ENCODE results near the gene SLC25A30.

SLC25A30 gene, protein sequence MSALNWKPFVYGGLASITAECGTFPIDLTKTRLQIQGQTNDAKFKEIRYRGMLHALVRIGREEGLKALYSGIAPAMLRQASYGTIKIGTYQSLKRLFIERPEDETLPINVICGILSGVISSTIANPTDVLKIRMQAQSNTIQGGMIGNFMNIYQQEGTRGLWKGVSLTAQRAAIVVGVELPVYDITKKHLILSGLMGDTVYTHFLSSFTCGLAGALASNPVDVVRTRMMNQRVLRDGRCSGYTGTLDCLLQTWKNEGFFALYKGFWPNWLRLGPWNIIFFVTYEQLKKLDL

DNA sequence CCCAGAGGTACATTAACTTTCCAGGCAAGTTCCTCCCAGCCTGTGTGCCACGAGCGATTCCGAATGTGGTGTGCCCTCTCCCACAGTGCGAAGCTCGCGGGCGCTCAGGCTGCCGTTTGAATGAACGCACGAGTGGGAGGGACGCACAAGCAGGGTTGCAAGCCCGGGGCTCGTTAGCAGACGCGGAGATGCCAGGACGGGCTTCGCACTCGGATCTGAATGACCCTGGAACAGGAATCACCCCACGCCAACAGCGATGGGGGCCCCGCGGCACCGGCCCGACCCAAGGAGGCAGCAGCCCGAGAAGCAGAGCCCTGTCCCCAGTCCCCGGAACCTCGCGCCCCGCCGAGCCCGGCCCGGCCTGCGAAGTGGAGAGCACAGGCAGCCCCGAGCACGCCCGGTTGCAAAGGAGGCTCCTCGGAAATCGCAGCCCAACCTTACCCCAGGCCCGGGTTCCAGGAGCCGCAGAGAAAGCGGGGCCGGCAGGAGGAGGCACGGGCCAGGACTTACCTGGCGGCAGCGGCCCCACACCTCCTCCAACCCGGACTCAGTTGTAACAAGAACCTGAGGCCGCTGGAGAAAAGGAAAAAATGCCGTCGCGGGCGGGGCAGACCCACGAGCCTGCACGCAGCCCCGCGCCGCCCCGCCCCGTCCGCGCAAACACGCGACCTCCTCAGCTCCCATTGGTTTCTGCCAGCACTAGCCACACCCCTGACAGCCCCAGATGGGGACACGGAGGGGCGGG lies at the start of gene SLC25A30:
Gene SLC25A30, minus strand, starts transcription at position 584 of the 745 bp plus-strand sequence. CDS start 6,948 bp downstream, outside the sequence.
- DNase-seq (ENCODE audit: low read depth), result no peak

DNA sequence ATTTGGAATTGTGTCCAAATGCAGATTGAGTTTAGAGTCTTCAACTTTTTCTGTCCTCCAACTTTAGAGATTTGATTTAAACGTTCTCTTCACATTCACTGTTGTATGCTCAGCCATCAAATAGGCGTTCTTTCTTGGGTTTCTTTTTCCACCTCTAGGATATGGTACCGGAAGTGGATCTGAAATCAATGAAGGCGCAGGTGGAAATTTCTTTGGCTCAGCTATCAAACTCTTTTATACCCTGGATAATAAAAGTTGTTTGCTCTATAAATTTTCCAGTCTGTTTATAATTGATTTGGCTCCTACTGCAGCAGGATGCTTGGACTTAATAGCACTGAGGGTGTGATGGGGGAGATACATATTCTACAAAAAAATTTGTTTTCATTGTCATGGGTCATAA lies 48.2 kb upstream of the SLC25A30 start:
- DNase-seq (ENCODE audit: low read depth), result no peak

DNA sequence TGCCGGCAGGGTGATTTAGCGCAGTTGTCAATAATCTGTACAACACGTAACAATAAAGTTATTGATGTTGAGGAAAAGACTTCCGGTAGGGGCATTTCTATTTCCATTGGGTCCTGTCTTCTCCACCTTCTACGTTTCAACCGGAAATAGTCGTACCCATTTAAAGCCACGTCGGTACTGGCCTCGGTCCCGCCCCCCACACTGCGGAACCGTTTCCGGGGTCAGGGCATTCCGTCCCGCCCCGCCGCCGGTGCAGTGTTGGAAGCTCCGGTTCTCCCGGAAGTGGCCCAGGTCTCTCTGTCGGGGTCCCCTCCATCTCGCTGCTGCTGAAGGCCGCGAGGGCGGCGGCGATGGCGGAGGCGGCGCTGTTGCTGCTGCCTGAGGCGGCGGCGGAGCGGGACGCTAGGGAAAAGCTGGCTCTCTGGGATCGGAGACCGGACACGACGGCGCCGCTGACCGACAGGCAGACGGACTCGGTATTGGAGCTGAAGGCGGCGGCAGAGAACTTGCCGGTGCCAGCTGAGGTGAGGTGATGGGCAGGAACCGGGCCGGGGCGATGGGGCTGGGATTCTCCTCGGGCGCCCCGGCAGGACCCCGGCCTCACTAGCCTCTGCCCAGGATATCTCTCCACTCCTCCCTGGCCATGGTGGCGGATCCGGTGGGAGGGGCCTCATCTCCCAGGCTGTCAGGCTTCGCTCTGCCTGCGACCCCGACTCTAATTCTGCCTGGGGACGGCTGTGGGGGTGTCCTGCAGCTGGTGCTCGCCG lies 46.7 kb upstream of the SLC25A30 start, which contains the start of gene COG3:
Gene COG3, plus strand, starts transcription at position 253 of the 767 bp plus-strand sequence. Its CDS starts 98 bp downstream, at position 351.
- peak; percentile 92 for DNase-seq (ENCODE audit: low read depth)

DNA sequence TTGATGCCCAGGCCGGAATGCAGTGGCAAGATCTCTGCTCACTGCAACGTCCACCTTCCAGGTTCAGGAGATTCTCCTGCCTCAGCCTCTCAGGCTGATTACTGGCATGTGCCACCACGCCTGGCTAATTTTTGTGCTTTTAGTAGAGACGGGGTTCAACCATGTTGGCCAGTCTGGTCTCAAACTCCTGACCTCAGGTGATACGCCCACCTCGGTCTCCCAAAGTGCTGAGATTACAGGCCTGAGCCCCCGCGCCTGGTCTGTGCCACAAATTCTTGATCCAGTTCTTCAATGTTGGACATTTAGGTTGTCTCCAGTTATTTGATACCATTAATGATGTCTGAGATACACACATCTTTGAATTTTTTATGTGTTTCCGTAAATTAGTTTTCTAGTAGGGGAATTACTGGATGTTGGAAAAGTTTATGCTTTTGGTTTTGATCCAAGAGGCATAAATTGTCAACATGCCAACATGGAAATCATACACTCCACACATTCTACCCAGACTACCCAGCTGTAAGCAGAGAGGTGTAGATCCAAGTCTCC lies 46.0 kb upstream of the SLC25A30 start:
- DNase-seq (ENCODE audit: low read depth), result no peak

DNA sequence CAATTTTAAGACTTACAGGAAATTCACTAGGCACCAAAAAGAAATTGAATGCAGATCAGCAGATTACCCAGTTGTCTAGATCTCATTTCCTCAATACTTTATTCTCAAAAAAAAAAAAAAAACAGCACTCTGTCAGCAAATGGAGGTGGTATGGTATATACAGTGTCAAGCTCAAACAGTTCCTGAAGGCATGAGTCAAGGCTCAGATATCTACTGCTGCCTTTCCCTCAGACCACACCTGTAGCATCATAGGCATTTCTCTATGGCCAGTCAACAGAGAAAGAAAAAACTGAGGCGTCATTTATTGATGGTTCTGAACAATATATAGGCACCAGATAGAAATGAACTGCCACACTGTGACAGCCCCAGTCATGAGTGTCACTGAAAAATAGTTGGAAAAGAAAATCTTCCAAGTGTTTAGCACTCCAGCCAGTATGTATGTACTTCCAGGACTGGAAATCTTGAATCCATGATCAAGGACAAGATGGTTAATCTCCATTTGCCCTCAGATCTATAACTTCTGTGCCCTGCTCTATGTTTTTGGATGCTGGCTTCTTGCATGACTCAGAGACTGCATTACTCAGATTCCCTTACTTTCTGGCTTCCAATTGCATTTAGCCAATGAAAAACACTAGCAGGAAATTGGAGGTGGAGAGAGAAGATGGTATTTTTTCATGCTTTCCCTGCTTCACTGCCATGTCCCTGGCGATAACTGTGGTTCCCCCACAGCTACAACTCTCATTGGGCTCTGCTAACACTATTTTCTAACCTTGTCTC lies 38.2 kb upstream of the SLC25A30 start:
- DNase-seq (ENCODE audit: low read depth), result no peak

DNA sequence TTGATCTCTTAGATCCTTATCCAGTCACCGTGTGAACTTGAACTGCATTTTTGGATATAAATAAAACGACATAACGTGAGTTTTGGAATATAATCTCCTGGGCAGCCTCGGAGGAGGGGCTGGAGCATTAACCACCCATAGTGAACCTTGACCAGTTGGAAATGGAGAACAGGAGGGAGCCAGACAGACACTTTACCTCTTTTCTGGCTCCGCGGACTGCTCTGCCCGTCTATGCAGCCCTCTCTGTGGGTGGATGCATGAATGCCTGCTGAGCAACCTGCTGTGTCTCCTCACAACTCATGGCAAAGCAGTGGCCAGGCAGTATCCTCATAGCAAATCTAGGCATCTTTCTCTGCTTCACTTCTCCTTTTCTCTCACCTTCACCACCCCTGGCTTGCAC lies 36.0 kb upstream of the SLC25A30 start:
- DNase-seq (ENCODE audit: low read depth), result no peak

DNA sequence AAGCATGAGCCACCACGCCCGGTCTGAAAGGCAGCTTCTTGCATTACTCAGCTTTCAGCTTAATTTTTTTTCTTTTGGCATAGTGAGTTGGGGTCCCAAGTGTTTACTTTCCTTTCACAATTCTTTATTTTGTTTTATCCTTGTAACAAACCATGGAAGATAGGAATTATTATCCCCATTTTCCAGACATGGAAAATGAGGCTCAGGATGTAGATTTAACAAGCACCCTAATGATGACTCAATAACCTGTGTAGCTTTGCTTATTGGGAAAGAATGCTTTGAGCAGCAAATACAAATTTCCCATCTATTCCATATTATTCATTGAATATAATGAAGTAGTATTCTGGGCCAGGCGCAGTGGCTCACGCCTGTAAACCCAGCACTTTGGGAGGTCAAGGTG lies 33.1 kb upstream of the SLC25A30 start:
- DNase-seq (ENCODE audit: low read depth), result no peak

DNA sequence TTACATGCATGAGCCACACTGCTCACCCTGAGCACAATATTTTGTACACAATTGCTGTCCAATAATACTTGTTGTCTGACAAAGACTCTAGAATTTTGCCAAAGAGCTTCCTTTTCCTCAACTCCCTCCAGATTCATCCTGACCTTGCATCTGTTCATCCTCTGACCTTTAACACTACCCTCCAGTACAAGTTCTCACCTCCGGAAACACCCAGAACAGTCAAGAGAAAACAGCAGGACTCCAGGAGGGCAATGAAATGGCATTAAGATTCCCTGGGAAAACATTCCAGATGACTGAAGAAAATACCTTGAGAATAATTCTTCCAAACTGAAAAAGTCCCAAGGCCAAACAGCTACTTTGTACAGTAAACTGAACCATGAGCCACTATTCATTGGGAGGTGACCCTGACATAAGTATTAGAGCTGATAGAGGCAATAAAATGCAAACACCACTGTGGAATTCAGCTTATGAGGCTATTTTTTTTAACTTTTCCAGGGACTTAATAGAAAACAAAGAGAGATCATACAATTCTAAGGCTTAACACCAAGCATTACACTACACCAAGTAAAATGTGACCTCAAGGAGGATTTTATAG lies 30.9 kb upstream of the SLC25A30 start:
- no peak for DNase-seq (ENCODE audit: low read depth)

DNA sequence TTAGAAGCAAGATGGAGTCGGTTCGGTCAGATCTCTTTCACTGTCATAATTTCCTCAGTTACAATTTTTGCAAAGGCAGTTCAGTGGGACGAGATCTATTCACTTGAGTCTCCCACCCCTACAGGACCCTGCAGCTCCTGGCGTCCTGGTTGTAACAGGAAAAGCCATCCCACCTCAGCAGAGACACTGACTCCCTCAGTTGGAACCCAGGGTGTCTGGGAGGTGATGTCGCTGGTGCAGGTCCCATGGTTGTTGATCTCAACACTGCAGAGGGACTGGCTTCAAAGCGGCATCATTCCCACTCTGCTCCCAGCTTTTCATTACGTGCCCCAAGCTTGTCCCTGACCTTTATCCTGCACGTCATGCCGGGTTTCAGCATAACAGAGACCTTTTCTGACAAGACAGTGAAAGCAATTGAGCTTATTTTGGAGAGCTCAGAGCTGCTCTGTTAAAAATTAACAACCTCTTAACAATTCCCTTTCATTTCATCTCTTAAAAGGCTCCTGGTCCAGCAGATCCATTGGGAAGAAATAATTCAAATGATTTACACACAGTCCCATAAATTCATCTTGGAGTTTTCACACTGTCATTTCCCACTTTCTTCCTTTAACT lies 29.0 kb upstream of the SLC25A30 start:
- no peak for DNase-seq (ENCODE audit: low read depth)

DNA sequence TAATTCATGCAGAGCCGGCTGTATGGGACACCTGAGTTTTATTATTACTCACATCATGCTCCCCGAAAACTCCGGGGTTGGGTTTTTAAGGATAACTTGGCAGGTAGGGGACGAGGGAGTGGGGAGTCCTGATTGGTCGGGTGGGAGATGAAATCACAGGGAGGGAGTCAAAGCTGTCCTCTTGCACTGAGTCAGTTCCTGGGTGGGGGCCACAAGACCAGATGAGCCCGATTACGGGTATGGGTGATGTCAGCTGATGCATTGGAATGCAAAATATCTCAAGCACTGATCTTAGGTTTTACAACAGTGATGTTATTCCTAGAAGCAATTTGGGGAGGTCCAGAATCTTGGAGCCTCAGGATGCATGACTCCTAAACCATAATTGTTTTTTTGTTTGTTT lies 28.0 kb upstream of the SLC25A30 start:
- peak; percentile 44 for DNase-seq (ENCODE audit: low read depth)

DNA sequence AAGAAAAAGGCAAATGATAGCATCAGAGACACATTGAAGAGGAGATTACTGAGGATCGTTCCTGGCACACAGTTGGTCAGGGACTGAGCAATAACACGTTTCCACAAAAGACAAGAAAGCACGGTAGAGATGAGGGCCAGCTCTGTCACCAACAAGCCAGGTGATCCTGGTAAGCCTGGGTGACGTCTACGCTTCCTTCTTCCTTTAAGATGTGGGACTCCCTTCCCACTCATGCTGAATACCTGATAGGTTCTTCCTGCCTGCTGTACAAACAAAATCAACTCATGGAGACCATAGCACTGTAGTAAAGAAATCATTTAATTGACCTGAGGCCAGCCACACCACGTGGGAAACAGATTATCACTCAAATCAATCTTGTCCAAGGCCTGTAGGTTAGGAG lies 26.9 kb upstream of the SLC25A30 start:
- DNase-seq (ENCODE audit: low read depth), result no peak

DNA sequence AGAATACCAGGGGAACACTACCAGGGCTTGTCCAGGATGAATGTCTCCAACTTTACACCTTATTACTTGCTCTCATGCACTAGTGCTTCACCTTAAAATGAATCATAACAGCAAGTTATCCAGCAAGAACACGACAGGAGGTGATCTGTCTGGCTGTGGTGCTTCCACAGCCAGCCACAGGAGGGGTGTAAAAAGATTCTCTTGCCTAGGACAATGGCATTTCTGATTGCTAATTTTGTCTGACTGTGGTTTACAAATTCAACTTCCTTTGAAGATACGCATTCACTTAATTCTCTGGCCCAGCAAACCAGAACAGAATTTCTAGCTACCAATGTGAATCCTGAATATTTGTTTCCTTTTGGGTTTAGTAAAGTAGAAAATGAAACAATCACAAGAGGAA lies 23.5 kb upstream of the SLC25A30 start:
- DNase-seq (ENCODE audit: low read depth), result no peak

DNA sequence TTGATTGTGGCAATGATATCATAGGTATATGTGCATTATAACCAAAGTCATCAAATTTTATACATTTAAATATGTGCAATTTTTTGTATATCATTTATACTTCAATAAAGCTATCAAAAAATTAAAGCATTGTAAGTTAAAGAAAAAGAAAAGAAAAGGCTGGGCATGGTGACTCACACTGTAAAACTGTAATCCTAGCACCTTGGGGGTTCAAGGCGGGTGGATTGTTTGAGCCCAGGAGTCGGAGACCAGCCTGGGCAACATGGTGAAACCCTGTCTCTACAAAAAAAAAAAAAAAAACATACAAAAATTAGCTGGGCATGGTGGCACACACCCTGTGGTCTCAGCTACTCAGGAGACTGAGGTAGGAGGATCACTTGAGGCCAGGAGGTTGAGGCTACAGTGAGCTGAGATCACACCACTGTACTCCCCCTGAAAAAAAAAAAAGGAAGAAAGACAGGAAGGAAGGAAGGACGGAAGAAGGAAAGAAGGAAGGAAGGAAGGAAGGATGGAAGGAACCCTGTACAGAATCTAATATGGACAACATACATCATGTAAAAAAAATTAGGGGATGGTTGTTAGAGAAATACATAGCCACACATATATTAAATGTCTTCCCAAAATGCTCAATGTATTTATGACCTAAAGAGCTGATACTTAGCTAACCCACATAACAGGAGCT lies 21.7 kb upstream of the SLC25A30 start:
- no peak for DNase-seq (ENCODE audit: low read depth)

DNA sequence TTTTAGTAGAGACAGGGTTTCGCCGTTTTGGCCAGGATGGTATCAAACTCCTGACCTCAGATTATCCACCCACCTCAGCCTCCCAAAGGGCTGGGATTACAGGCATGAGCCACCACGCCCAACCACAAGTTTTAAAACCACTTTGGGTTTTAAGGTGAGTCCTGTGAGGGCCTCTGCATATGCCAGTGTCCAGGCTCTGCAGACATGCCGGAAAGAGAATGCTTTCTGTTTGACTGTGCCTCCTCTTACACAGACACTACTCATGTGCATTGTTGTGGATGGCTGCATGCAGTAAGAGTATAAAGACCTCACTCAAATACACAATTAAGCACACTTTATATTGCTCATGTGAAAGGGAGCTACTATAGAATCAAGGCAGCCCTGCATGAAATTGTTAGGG lies 20.8 kb upstream of the SLC25A30 start:
- DNase-seq (ENCODE audit: low read depth), result no peak

DNA sequence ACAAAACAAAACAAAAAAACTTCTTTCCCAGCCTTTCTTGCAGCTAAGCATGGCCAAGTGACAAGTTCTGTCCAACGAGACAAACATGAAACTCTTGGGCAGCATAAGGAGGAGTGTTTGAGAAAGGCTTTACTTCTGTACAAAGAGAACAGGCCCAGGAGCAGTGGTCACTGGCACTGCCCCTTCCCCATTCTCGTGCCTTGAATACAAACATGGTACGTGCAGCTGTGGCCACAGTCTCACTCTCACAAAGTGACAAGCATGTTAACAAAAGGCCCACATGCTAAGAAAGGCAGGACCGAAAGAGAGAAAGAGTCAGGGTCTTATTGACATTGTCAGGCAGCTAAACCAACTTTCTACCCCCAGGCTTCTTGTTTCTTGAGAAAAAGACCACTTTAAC lies 19.8 kb upstream of the SLC25A30 start:
- no peak for DNase-seq (ENCODE audit: low read depth)

DNA sequence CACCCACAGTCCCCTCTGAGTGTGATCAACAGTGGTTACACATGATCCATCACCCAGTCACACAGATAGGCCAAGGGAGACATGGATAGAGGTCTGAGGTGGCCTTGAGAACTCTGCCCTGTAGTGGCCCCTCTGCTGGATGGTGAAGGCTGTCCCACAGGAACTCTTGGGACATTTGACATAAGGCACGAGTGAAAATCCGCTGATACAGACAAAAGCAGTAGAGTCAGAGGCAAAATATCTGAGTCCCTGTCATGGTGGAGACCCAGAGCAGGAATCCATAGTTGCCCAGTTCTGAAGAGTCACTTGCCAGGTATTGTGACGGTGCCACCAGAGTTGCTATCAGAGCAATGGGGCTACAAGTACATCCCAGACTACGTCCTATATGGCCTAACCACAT lies 18.8 kb upstream of the SLC25A30 start:
- no peak for DNase-seq (ENCODE audit: low read depth)

DNA sequence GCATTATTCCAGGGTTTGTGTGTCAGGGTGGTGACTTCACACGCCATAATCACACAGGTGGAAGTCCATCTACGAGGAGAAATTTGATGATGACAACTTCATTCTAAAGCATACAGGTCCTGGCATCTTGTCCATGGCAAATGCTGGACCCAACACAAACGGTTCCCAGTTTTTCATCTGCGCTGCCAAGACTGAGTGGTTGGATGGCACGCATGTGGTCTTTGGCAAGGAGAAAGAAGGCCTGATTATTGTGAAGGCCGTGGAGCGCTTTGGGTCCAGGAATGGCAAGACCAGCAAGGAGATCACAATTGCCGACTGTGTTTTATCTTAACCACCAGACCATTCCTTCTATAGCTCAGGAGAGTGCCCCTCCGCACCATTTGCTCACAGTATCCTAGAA lies 18.2 kb upstream of the SLC25A30 start:
- no peak for DNase-seq (ENCODE audit: low read depth)

DNA sequence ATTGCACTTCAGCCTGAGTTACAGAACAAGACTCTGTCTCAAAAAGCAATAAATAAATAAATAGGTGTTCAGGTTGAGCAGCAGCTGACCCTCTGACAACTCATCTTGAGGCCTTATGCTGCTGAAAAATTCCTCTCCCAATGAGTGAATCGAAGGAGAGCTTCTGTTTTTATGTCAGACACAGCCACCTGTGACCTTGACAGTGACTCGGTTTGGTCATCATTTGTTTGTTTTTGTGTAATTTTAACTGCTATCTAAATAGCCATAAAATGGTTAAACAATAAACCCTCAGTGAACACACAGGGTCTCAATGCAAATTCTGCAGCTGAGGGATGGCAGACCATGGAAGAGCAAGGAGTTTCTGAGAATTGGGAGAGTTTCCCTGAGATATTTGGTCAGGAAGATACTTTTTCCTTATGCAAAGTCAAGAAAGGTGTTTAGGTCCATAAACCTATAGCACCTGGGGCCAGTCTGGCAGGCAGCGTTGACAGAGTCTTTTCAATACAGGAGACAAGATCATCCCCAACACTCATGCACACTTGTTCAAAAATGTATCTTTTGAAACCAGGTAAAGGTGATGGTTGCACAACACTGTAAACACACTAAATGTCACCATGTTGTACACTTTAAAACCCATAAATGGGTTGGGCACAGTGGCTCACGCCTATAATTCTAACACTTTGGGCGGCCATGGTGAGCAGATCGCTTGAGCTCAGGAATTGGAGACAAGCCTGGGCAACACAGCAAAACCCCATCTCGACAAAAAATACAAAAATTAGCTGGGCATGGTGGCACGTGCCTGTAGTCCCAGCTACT lies 16.6 kb upstream of the SLC25A30 start:
- no peak for DNase-seq (ENCODE audit: low read depth)

DNA sequence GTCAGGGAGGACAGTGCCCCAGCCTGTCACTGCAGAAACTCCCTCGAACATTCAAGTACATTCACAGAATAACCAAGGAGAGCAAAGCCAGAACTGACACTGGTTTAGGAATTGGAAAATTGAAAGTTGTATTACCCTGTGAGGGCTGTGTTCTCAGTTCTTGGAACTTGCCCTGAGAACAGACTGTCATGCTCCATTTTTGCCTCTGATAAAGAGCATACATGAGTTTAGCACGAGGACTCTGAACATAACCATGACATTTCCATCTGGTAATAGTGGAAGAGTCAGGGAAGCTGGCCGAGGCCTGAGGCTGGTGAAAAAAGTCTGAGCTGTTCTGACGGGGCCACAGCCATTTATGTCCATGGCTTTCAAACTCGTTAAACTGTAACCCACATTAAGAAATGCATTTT lies 15.2 kb upstream of the SLC25A30 start:
- no peak for DNase-seq (ENCODE audit: low read depth)

Data from GM04503 (cell line).